ENCODE data around the gene KCNJ13.

DNA sequence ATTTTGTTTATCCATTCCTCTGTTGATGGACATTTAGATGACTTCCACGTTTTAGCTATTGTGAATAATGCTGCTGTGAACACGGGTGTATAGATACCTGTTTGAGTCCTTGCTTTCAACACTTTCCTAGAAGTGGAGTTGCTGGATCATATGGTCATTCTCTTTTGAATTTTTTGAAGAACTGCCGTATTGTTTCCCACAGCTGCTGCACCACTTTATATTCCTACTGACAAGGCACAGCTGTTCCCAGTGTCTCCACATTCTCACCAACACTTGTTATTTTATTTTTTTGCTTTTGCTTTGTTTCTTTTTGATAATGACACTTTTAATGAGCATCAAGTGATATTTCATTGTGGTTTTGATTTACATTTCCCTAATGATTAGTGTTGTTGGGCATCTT, 41.4 kb upstream of the KCNJ13 start:
- TF ChIP-seq, protein P1, sequence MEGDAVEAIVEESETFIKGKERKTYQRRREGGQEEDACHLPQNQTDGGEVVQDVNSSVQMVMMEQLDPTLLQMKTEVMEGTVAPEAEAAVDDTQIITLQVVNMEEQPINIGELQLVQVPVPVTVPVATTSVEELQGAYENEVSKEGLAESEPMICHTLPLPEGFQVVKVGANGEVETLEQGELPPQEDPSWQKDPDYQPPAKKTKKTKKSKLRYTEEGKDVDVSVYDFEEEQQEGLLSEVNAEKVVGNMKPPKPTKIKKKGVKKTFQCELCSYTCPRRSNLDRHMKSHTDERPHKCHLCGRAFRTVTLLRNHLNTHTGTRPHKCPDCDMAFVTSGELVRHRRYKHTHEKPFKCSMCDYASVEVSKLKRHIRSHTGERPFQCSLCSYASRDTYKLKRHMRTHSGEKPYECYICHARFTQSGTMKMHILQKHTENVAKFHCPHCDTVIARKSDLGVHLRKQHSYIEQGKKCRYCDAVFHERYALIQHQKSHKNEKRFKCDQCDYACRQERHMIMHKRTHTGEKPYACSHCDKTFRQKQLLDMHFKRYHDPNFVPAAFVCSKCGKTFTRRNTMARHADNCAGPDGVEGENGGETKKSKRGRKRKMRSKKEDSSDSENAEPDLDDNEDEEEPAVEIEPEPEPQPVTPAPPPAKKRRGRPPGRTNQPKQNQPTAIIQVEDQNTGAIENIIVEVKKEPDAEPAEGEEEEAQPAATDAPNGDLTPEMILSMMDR (IDR thresholded peaks at IDR 0.05; ENCODE audit: poor library complexity, severe bottlenecking): no peak
- TF ChIP-seq, protein P2, sequence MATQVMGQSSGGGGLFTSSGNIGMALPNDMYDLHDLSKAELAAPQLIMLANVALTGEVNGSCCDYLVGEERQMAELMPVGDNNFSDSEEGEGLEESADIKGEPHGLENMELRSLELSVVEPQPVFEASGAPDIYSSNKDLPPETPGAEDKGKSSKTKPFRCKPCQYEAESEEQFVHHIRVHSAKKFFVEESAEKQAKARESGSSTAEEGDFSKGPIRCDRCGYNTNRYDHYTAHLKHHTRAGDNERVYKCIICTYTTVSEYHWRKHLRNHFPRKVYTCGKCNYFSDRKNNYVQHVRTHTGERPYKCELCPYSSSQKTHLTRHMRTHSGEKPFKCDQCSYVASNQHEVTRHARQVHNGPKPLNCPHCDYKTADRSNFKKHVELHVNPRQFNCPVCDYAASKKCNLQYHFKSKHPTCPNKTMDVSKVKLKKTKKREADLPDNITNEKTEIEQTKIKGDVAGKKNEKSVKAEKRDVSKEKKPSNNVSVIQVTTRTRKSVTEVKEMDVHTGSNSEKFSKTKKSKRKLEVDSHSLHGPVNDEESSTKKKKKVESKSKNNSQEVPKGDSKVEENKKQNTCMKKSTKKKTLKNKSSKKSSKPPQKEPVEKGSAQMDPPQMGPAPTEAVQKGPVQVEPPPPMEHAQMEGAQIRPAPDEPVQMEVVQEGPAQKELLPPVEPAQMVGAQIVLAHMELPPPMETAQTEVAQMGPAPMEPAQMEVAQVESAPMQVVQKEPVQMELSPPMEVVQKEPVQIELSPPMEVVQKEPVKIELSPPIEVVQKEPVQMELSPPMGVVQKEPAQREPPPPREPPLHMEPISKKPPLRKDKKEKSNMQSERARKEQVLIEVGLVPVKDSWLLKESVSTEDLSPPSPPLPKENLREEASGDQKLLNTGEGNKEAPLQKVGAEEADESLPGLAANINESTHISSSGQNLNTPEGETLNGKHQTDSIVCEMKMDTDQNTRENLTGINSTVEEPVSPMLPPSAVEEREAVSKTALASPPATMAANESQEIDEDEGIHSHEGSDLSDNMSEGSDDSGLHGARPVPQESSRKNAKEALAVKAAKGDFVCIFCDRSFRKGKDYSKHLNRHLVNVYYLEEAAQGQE (IDR thresholded peaks at IDR 0.05; ENCODE audit: borderline replicate concordance): no peak
- no peak for TF ChIP-seq EP300 (conservative IDR thresholded peaks at IDR 0.05; ENCODE audit: poor library complexity, severe bottlenecking)
- no peak for TF ChIP-seq POLR2AphosphoS5 (IDR thresholded peaks at IDR 0.05)
- TF ChIP-seq MXI1 (conservative IDR thresholded peaks at IDR 0.05; ENCODE audit: poor library complexity, severe bottlenecking): no peak
- no peak for TF ChIP-seq TAF1 (IDR thresholded peaks at IDR 0.05; ENCODE audit: low read depth)
- TF ChIP-seq SMC3 (conservative IDR thresholded peaks at IDR 0.05; ENCODE audit: poor library complexity): no peak

All from neural cell (in vitro differentiated cells).